KMS-11 (cell line): Measurements from ENCODE around the gene ZSCAN26.

Source experiments
- H2AFZ ChIP-seq: fragments of 200-600 bp; sonication (generic); 2 replicates; pipeline ENCODE4 v1.6.1; 2016; ENCODE audit warnings: antibody characterized with exemption, mixed run types, low read depth
- H3K27ac ChIP-seq: fragments of 200-600 bp; sonication (generic); 2 replicates; pipeline ENCODE4 v1.6.1; 2016; ENCODE audit warnings: mild to moderate bottlenecking, mixed run types
- H3K27me3 ChIP-seq: fragments of 200-600 bp; sonication (generic); 2 replicates; pipeline ENCODE4 v1.6.1; 2017; ENCODE audit warnings: mild to moderate bottlenecking, low read depth, mixed run types, moderate library complexity; ENCODE audit not compliant: insufficient read depth
- H3K36me3 ChIP-seq: fragments of 200-600 bp; sonication (generic); 2 replicates; pipeline ENCODE4 v1.6.1; 2017; ENCODE audit warnings: mild to moderate bottlenecking, mixed run types; ENCODE audit not compliant: insufficient read depth
- H3K4me1 ChIP-seq: fragments of 200-600 bp; sonication (generic); 2 replicates; pipeline ENCODE4 v1.6.1; 2016; ENCODE audit warnings: mild to moderate bottlenecking, low read depth, mixed run types; ENCODE audit not compliant: poor library complexity, severe bottlenecking
- H3K4me2 ChIP-seq: fragments of 200-600 bp; sonication (generic); 2 replicates; pipeline ENCODE4 v1.7.0; 2016; ENCODE audit warnings: mild to moderate bottlenecking, mixed run types
- H3K4me3 ChIP-seq: fragments of 200-600 bp; sonication (generic); IDR thresholded peaks from 2 replicates; pipeline ENCODE4 v1.6.1; 2017; ENCODE audit warnings: low read depth, low read length, mixed read lengths; ENCODE audit not compliant: insufficient read depth
- H3K79me2 ChIP-seq: fragments of 200-600 bp; sonication (generic); 2 replicates; pipeline ENCODE4 v1.6.1; 2016; ENCODE audit warnings: low read depth, mixed run types; ENCODE audit not compliant: insufficient read depth
- H3K9ac ChIP-seq: fragments of 200-600 bp; sonication (generic); 2 replicates; pipeline ENCODE4 v1.6.1; 2016; ENCODE audit warnings: mild to moderate bottlenecking, mixed run types
- H4K20me1 ChIP-seq: fragments of 200-600 bp; sonication (generic); 2 replicates; pipeline ENCODE4 v1.6.1; 2016; ENCODE audit warnings: mild to moderate bottlenecking, mixed run types; ENCODE audit not compliant: insufficient read depth
- CTCF ChIP-seq: fragments of 200-600 bp; sonication (generic); conservative IDR thresholded peaks from 2 replicates; pipeline ENCODE4 v1.6.1; 2017; ENCODE audit warnings: low read depth, mild to moderate bottlenecking, antibody characterized with exemption, low read length, moderate library complexity, mixed read lengths

The ZSCAN26 gene

GRCh38 chr6:28245206-28245941 lies 21.6 kb upstream of the ZSCAN26 start:
- no peaks in the 10 kb centered on the region for H3K36me3 ChIP-seq
- H3K27me3 ChIP-seq = no peaks in the 10 kb centered on the region
- no peaks in the 10 kb centered on the region for H3K79me2 ChIP-seq

GRCh38 chr6:28248916-28249315 lies 18.0 kb upstream of the ZSCAN26 start:
- Histone ChIP-seq H3K9ac (no peak overlapping the region), H3K27me3 (no peaks in the 10 kb centered on the region), H3K27ac (no peak overlapping the region), H3K36me3 (no peaks in the 10 kb centered on the region), H3K4me1 (peaks cover 16% of the 10 kb centered on the region), H3K79me2 (peaks cover 6% of the 10 kb centered on the region; the same call in 1 of the 2 replicates), H4K20me1 (no peaks in the 10 kb centered on the region), H2AFZ (no peak overlapping the region), H3K4me3 (no peak overlapping the region), H3K4me2 (no peak overlapping the region)
- no peak for TF ChIP-seq CTCF

More at GRCh38 chr6:28245206-28245941, 21.6 kb upstream of the ZSCAN26 start:
- no peak for TF ChIP-seq CTCF
- Histone ChIP-seq H4K20me1 (no peaks in the 10 kb centered on the region), H3K27ac (no peak overlapping the region), H3K9ac (no peak overlapping the region), H3K4me1 (peaks cover 3% of the 10 kb centered on the region), H3K4me3 (no peak overlapping the region), H2AFZ (no peak overlapping the region), H3K4me2 (no peak overlapping the region)

DNA sequence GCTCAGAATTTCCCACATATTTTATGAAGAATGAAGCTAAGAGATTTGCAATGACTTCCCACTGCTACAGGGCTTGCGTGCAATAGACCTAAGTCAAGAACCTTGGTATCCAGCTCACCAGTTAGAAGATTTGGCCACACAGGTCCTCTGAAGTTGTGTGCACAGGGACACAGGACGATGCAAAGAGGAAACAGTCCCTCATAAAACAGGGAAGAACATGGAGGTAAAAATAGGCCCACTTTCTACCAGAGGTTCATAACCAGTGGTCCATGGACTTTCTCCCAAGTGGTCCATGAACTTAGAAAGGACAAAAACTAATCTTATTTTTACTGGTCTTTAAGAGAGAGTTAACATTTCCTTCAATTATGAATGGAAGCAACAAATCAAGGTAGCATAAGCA lies 16.2 kb upstream of the ZSCAN26 start:
- H3K27me3 ChIP-seq = no peaks in the 10 kb centered on the region
- no peaks in the 10 kb centered on the region for H4K20me1 ChIP-seq
- peak overlapping the region; percentile 59 for H3K4me2 ChIP-seq
- peaks cover 6% of the 10 kb centered on the region; the same call in 1 of the 2 replicates for H3K79me2 ChIP-seq
- H3K4me1 ChIP-seq = peaks cover 16% of the 10 kb centered on the region
- H3K9ac ChIP-seq = 0 out of 2 replicates have a peak overlapping the region, but pooled peaks have one; percentile 55
- no peaks in the 10 kb centered on the region for H3K36me3 ChIP-seq
- no peak overlapping the region for H3K4me3 ChIP-seq
- TF ChIP-seq CTCF = no peak
- H3K27ac ChIP-seq = no peak overlapping the region
- H2AFZ ChIP-seq = no peak overlapping the region

GRCh38 chr6:28251661-28252008 lies 15.3 kb upstream of the ZSCAN26 start:
- Histone ChIP-seq H2AFZ (peak overlapping the region; percentile 98), H3K9ac (peak overlapping the region; percentile 55; the same call in 1 of the 2 replicates), H4K20me1 (no peaks in the 10 kb centered on the region), H3K36me3 (no peaks in the 10 kb centered on the region), H3K79me2 (peaks cover 6% of the 10 kb centered on the region; the same call in 1 of the 2 replicates), H3K4me1 (peaks cover 16% of the 10 kb centered on the region), H3K4me3 (no peak overlapping the region), H3K27me3 (no peaks in the 10 kb centered on the region), H3K27ac (peak overlapping the region; percentile 35; the same call in 1 of the 2 replicates), H3K4me2 (peak overlapping the region; percentile 59)
- TF ChIP-seq CTCF = no peak
